Liver (tissue), 9 donors: ENCODE measurements around the gene RSPRY1. TPM values are rescaled to one million over a fixed set of nuclear protein-coding genes. Genes with fewer than 3 reads are reported as not detected.

Source experiments
- DNase-seq: peaks from one replicate; pipeline ENCODE4 v3.0.0-alpha.2; 2017; ENCODE audit warnings: low spot score
- H3K27ac ChIP-seq, 2 donors: one replicate each; pipeline ENCODE4 v1.7.0; 2013; ENCODE audit warnings: inconsistent platforms in 2 of 2, low read length in 2 of 2, control low read depth in 1 of 2, low read depth in 1 of 2, mild to moderate bottlenecking in 1 of 2
- H3K27me3 ChIP-seq, 4 donors: one replicate each; pipeline versions ENCODE4 v1.6.1 to v1.7.0; 2013; ENCODE audit warnings: low read length in 3 of 4, inconsistent platforms in 1 of 4, mild to moderate bottlenecking in 1 of 4, moderate library complexity in 1 of 4; ENCODE audit not compliant: control insufficient read depth in 4 of 4, insufficient read depth in 4 of 4
- H3K36me3 ChIP-seq, 4 donors: one replicate each; pipeline versions ENCODE4 v1.6.1 to v1.7.0; 2013; ENCODE audit warnings: low read length in 3 of 4, mild to moderate bottlenecking in 3 of 4, low read depth in 1 of 4, moderate library complexity in 1 of 4; ENCODE audit not compliant: control insufficient read depth in 4 of 4, insufficient read depth in 3 of 4
- H3K4me1 ChIP-seq, 4 donors: one replicate each; pipeline versions ENCODE4 v1.6.1 to v1.7.0; 2013; ENCODE audit warnings: low read length in 3 of 4, mild to moderate bottlenecking in 3 of 4, moderate library complexity in 1 of 4; ENCODE audit not compliant: control insufficient read depth in 4 of 4, insufficient read depth in 4 of 4
- H3K4me3 ChIP-seq, 3 donors: one replicate each; pipeline versions ENCODE4 v1.6.1 to v1.7.0; 2013; ENCODE audit warnings: low read length in 3 of 3, control low read depth in 1 of 3, low read depth in 1 of 3, mild to moderate bottlenecking in 1 of 3
- H3K9ac ChIP-seq, 2 donors: one replicate each; pipeline ENCODE4 v1.7.0; 2013; ENCODE audit warnings: low read length in 2 of 2, mild to moderate bottlenecking in 2 of 2, moderate library complexity in 2 of 2, control low read depth in 1 of 2, low read depth in 1 of 2
- H3K9me3 ChIP-seq, 4 donors: one replicate each; pipeline versions ENCODE4 v1.6.1 to v1.7.0; 2013; ENCODE audit warnings: low read length in 3 of 4; ENCODE audit not compliant: control insufficient read depth in 4 of 4
- EGR1 ChIP-seq, 2 donors: IDR thresholded peaks; 2 replicates each; pipeline ENCODE4 v1.6.1; 2016 to 2018; ENCODE audit warnings: antibody characterized with exemption in 2 of 2, low read depth in 2 of 2
- FOXA1 ChIP-seq: IDR thresholded peaks from 2 replicates; pipeline ENCODE4 v1.6.1; 2016; ENCODE audit warnings: antibody characterized with exemption
- FOXA2 ChIP-seq: IDR thresholded peaks from 2 replicates; pipeline ENCODE4 v1.6.1; 2016; ENCODE audit warnings: antibody characterized with exemption
- GABPA ChIP-seq, 2 donors: IDR thresholded peaks in 1 of 2; conservative IDR thresholded peaks in 1 of 2; 2 replicates each; pipeline ENCODE4 v1.6.1; 2016; ENCODE audit warnings: antibody characterized with exemption in 2 of 2, mild to moderate bottlenecking in 1 of 2, moderate library complexity in 1 of 2
- HNF4G ChIP-seq: IDR thresholded peaks from 2 replicates; pipeline ENCODE4 v1.6.1; 2016; ENCODE audit warnings: antibody characterized with exemption
- JUND ChIP-seq, 2 donors: IDR thresholded peaks; 2 replicates each; pipeline ENCODE4 v1.6.1; 2016; ENCODE audit warnings: antibody characterized with exemption in 2 of 2
- NR2F2 ChIP-seq: IDR thresholded peaks from 2 replicates; pipeline ENCODE4 v1.6.1; 2016; ENCODE audit warnings: antibody characterized with exemption
- RAD21 ChIP-seq, 2 donors: IDR thresholded peaks; 2 replicates each; pipeline ENCODE4 v1.6.1; 2016; ENCODE audit warnings: antibody characterized with exemption in 2 of 2, mild to moderate bottlenecking in 2 of 2
- RXRA ChIP-seq, 2 donors: IDR thresholded peaks; 2 replicates each; pipeline ENCODE4 v1.6.1; 2017 to 2018; ENCODE audit warnings: antibody characterized with exemption in 2 of 2, mild to moderate bottlenecking in 1 of 2
- SP1 ChIP-seq: IDR thresholded peaks from 2 replicates; pipeline ENCODE4 v1.6.1; 2018; ENCODE audit warnings: antibody characterized with exemption, mild to moderate bottlenecking
- TAF1 ChIP-seq: conservative IDR thresholded peaks from 2 replicates; pipeline ENCODE4 v1.6.1; 2016; ENCODE audit warnings: antibody characterized with exemption, mild to moderate bottlenecking
- YY1 ChIP-seq: IDR thresholded peaks from 2 replicates; pipeline ENCODE4 v1.6.1; 2016; ENCODE audit warnings: antibody characterized with exemption, mild to moderate bottlenecking
- WGBS: extraction: QIAGEN DNeasy Blood & Tissue Kit; methylation state at CpG from one replicate; pipeline ENCODE4 v1.1.7; 2013; 5-methylcytosine and 5-hydroxymethylcytosine counted together
- polyA plus RNA-seq, 2 donors: library from polyadenylated mRNA; stranded (reverse) in 1 of 2; unstranded in 1 of 2; fragments of 200-250 nt in 1 of 2; fragments of >200 nt in 1 of 2; fragmentation: Nextera tagmentation in 1 of 2; extraction: Ambion mirVana in 1 of 2; gene quantifications; one replicate each; pipeline versions ENCODE4 v1.2.1 to v1.2.3, GENCODE V29; 2013 to 2015
- total RNA-seq, 2 donors: library from RNA; depleted of rRNA; stranded (reverse); fragments of >200 nt; gene quantifications; one replicate each; pipeline ENCODE4 v1.2.3, GENCODE V29; 2014
- TF ChIP-seq, protein P1 (sequence below): IDR thresholded peaks from 2 replicates; pipeline ENCODE4 v1.6.1; 2016; ENCODE audit warnings: antibody characterized with exemption
- TF ChIP-seq, protein P2 (sequence below): IDR thresholded peaks from 2 replicates; pipeline ENCODE4 v1.6.1; 2016; ENCODE audit warnings: antibody characterized with exemption
- TF ChIP-seq, protein P3 (sequence below): fragments of 150-350 bp; IDR thresholded peaks from 2 replicates; pipeline ENCODE4 v1.5.1; 2017; ENCODE audit warnings: improper control_type of control experiment, low read depth, low read length; ENCODE audit not compliant: missing input control
- TF ChIP-seq, protein P4 (sequence below): IDR thresholded peaks from 2 replicates; pipeline ENCODE4 v1.6.1; 2016; ENCODE audit warnings: antibody characterized with exemption, mild to moderate bottlenecking
- donor health status: healthy.
- donor health status: healthy.
- donor health status: healthy.
- donor health status: healthy.
- donor health status: healthy.

RSPRY1 gene
- total and polyA plus RNA-seq, 4 donors: 10.9 to 27.6 (median 20.2) TPM

DNA sequence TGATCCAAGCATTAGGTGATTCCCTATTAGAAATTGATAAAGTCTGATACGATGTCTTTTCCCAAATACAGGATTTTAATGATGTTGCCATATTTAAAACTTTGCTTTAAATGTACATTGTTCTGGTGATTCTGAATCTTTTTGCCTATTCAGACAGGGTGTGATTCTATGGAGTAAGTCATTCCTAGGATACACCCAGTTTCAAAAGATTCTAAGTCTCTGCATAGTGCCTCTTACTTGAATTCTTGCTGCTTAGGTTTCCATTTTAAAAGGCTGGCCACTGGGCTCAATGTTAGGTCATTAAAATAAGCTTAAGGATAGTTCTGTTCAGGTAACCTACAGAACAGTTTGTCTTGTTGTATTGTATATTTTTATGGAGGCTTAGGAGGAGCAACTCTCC is 36.9 kb downstream of the RSPRY1 start (continued):
- no peak for TF ChIP-seq NR2F2

DNA sequence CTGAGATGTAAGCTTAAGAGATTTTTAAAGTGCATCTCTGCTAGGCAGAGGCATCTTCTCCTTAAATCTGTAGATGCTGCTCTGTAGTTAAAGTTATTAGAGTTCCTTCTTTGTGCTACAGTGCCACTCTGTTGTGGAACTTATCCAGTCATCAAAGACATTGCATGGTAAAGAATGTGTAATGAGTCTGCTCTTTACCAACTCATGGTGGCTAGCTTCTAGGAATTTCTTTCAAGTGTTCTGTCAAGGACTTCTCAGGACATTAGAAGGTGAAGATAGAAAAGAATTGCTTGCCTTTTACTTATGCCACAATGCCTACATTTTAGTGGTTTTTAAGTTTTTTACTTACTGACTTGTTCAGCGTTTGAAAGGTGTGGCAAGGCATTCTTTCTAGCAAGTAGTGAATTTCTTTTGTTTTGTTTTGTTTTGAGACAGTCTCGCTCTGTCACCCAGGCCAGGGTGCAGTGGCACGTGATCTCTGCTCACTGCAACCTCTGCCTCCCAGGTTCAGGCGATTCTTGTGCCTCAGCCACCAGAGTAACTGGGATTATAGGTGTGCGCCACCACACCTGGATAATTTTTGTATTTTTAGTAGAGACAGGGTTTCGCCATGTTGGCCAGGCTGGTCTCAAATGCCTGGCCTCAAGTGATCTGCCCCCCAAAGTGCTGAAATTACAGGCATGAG is 38.7 kb downstream of the RSPRY1 start:
- H3K9me3 ChIP-seq: no peaks in the 10 kb centered on the region
- WGBS: 97% methylated on average over 6 of the region's 6 CpGs
- peaks cover 16 to 73% (median 59%) of the 10 kb centered on the region in 4 donors for H3K36me3 ChIP-seq
- TF ChIP-seq EGR1 (IDR thresholded peaks at IDR 0.05; ENCODE audit: low read depth in 2 of 2) (no peak), NR2F2 (no peak), HNF4G (no peak), SP1 (no peak)
- TF ChIP-seq, protein P1, sequence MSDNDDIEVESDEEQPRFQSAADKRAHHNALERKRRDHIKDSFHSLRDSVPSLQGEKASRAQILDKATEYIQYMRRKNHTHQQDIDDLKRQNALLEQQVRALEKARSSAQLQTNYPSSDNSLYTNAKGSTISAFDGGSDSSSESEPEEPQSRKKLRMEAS: no peak
- no peaks in the 10 kb centered on the region for H3K27me3 ChIP-seq
- no peaks in the 10 kb centered on the region for H3K4me1 ChIP-seq
- no peak overlapping the region for H3K9ac ChIP-seq
- no peak overlapping the region for H3K27ac ChIP-seq
- no peak for DNase-seq
- H3K4me3 ChIP-seq: no peak overlapping the region

DNA sequence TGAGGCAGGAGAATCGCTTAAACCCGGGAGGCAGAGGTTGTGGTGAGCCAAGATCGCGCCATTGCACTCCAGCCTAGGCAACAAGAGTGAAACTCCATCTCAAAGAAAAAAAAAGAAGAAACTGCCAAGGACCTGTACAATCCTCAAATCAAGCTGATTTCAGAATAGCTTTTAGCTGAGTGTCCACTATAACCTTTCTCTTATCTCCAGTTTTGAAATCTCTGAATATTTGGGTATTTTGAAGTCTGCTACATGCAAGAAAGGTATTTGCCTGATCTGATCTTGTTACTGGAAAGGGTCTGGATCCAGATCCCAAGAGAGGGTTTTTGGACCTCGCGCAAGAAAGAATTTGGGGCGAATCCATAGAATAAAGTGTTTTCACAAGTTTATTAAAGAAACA is 39.8 kb downstream of the RSPRY1 start:
- Histone ChIP-seq H3K36me3 (peaks cover 20 to 76% (median 58%) of the 10 kb centered on the region in 4 donors), H3K4me3 (no peak overlapping the region), H3K27me3 (no peaks in the 10 kb centered on the region), H3K27ac (no peak overlapping the region), H3K4me1 (no peaks in the 10 kb centered on the region), H3K9ac (no peak overlapping the region), H3K9me3 (no peaks in the 10 kb centered on the region)
- no peak for DNase-seq
- TF ChIP-seq SP1 (no peak), GABPA (IDR thresholded peaks at IDR 0.05 in 1 of 2, conservative IDR thresholded peaks at IDR 0.05 in 1 of 2) (no peak), RAD21 (IDR thresholded peaks at IDR 0.05) (no peak), FOXA2 (no peak)
- WGBS: 97% methylated on average over 7 of the region's 7 CpGs

DNA sequence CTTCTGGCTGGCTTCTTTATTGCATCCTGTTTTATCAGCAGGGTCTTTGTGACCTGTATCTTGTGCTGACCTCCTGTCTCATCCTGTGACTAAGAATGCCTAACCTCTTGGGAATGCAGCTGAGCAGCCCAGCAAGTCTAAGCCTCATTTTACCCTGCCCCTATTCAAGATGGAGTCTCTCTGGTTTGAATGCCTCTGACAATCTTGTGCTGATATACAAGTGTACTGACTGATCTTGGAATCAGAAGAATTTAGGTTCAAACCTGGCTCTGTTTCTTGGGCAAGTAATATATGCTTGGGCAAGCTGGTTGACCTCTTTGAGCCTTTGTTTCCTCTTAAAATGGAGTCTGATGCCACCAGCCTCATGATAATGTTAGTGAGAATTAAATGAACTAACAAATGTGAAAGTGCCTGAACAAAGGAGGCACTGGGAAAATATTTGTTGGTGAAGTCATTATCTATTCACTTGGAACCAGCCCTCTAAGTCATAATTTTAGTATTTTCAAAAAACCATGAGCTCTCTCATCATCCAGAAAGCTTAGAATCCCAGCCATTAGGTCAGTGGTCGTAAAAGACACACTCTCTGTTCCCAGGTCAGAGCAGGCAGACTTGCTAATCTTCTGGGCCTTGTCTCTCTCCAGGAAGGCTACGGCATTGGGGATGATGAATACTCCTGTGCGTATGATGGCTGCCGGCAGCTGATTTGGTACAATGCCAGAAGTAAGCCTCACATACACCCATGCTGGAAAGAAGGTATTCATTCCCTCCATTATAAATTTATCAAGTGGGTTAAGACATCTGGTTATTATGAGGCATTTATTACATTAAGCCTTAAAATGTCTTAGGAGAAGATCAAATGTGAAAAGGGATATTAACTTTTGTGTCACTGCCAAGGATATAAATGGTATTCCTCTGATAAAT is 40.8 kb downstream of the RSPRY1 start:
- Histone ChIP-seq H3K9me3 (no peaks in the 10 kb centered on the region), H3K36me3 (peaks cover 19 to 76% (median 60%) of the 10 kb centered on the region in 4 donors), H3K9ac (no peak overlapping the region), H3K27me3 (no peaks in the 10 kb centered on the region), H3K4me1 (no peaks in the 10 kb centered on the region), H3K27ac (no peak overlapping the region), H3K4me3 (no peak overlapping the region)
- WGBS: 96% methylated on average over 4 of the region's 4 CpGs
- DNase-seq: no peak
- TF ChIP-seq RXRA (IDR thresholded peaks at IDR 0.05) (no peak), JUND (IDR thresholded peaks at IDR 0.05) (no peak), SP1 (no peak), RAD21 (IDR thresholded peaks at IDR 0.05) (no peak), FOXA2 (no peak), NR2F2 (no peak), TAF1 (no peak), EGR1 (IDR thresholded peaks at IDR 0.05; ENCODE audit: low read depth in 2 of 2) (no peak), YY1 (no peak), HNF4G (no peak), GABPA (IDR thresholded peaks at IDR 0.05 in 1 of 2, conservative IDR thresholded peaks at IDR 0.05 in 1 of 2) (no peak), FOXA1 (no peak)
- TF ChIP-seq, protein P2, sequence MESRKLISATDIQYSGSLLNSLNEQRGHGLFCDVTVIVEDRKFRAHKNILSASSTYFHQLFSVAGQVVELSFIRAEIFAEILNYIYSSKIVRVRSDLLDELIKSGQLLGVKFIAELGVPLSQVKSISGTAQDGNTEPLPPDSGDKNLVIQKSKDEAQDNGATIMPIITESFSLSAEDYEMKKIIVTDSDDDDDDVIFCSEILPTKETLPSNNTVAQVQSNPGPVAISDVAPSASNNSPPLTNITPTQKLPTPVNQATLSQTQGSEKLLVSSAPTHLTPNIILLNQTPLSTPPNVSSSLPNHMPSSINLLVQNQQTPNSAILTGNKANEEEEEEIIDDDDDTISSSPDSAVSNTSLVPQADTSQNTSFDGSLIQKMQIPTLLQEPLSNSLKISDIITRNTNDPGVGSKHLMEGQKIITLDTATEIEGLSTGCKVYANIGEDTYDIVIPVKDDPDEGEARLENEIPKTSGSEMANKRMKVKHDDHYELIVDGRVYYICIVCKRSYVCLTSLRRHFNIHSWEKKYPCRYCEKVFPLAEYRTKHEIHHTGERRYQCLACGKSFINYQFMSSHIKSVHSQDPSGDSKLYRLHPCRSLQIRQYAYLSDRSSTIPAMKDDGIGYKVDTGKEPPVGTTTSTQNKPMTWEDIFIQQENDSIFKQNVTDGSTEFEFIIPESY: no peak
- TF ChIP-seq, protein P3, sequence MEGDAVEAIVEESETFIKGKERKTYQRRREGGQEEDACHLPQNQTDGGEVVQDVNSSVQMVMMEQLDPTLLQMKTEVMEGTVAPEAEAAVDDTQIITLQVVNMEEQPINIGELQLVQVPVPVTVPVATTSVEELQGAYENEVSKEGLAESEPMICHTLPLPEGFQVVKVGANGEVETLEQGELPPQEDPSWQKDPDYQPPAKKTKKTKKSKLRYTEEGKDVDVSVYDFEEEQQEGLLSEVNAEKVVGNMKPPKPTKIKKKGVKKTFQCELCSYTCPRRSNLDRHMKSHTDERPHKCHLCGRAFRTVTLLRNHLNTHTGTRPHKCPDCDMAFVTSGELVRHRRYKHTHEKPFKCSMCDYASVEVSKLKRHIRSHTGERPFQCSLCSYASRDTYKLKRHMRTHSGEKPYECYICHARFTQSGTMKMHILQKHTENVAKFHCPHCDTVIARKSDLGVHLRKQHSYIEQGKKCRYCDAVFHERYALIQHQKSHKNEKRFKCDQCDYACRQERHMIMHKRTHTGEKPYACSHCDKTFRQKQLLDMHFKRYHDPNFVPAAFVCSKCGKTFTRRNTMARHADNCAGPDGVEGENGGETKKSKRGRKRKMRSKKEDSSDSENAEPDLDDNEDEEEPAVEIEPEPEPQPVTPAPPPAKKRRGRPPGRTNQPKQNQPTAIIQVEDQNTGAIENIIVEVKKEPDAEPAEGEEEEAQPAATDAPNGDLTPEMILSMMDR: no peak
- TF ChIP-seq, protein P4, sequence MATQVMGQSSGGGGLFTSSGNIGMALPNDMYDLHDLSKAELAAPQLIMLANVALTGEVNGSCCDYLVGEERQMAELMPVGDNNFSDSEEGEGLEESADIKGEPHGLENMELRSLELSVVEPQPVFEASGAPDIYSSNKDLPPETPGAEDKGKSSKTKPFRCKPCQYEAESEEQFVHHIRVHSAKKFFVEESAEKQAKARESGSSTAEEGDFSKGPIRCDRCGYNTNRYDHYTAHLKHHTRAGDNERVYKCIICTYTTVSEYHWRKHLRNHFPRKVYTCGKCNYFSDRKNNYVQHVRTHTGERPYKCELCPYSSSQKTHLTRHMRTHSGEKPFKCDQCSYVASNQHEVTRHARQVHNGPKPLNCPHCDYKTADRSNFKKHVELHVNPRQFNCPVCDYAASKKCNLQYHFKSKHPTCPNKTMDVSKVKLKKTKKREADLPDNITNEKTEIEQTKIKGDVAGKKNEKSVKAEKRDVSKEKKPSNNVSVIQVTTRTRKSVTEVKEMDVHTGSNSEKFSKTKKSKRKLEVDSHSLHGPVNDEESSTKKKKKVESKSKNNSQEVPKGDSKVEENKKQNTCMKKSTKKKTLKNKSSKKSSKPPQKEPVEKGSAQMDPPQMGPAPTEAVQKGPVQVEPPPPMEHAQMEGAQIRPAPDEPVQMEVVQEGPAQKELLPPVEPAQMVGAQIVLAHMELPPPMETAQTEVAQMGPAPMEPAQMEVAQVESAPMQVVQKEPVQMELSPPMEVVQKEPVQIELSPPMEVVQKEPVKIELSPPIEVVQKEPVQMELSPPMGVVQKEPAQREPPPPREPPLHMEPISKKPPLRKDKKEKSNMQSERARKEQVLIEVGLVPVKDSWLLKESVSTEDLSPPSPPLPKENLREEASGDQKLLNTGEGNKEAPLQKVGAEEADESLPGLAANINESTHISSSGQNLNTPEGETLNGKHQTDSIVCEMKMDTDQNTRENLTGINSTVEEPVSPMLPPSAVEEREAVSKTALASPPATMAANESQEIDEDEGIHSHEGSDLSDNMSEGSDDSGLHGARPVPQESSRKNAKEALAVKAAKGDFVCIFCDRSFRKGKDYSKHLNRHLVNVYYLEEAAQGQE: no peak
